ENCODE results near the gene HDAC9.

DNA sequence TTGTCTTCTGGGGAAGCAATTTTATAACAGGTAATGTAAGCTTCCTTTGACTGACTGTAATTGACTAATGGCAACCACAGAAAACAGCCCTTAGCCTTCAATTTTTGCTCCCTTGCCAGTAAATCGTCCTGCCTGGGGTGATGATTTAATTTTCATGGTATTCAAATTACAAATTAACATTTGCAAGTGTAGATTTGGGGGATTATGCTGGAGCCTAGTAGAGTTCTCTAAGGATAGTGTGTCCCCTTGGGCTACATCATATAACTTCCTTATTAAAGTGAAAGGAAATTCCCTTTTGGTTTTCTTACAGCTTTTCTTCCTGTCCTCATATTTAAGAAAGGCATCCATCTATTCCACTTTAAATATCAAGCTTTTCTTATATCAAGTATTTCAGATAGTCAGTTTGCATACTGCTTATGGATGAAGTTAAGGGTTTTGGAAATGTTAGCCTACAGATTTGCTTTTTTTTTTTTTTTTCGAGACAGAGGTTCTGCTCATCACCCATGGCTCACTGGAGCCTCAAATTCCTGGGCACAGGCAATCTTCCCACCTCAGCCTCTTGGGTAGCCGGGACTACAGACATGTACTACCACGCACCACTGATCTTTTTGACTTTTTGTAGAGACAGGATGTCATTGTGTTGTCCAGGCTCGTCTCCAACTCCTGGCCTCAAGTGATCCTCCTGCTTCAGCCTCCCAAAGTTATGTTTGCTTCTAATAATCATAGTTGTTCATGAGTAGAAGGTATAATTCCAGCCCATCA lies 35.9 kb upstream of the HDAC9 start:
- TF ChIP-seq, protein P1, sequence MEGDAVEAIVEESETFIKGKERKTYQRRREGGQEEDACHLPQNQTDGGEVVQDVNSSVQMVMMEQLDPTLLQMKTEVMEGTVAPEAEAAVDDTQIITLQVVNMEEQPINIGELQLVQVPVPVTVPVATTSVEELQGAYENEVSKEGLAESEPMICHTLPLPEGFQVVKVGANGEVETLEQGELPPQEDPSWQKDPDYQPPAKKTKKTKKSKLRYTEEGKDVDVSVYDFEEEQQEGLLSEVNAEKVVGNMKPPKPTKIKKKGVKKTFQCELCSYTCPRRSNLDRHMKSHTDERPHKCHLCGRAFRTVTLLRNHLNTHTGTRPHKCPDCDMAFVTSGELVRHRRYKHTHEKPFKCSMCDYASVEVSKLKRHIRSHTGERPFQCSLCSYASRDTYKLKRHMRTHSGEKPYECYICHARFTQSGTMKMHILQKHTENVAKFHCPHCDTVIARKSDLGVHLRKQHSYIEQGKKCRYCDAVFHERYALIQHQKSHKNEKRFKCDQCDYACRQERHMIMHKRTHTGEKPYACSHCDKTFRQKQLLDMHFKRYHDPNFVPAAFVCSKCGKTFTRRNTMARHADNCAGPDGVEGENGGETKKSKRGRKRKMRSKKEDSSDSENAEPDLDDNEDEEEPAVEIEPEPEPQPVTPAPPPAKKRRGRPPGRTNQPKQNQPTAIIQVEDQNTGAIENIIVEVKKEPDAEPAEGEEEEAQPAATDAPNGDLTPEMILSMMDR (IDR thresholded peaks at IDR 0.05; ENCODE audit: low read depth, low read length, poor library complexity, severe bottlenecking) = no peak
- no peak for TF ChIP-seq EZH2phosphoT487 (IDR thresholded peaks at IDR 0.05; ENCODE audit: borderline replicate concordance, low read length)

All from DOHH2 (cell line).